ENCODE measurements around the gene ZBTB4.
A peak's percentile ranks its signal among the peaks of the same experiment; 100 is the strongest.

Gene ZBTB4

GRCh38 chr17:7508145-7508544 lies 28.7 kb upstream of the ZBTB4 start:
- Histone ChIP-seq H3K36me3 (ENCODE audit: insufficient read depth, low read length) (peaks cover 96% of the 10 kb centered on the region), H2AFZ (ENCODE audit: low read depth, low read length) (no peak overlapping the region), H3K27me3 (ENCODE audit: insufficient read depth, low read length, poor library complexity) (no peaks in the 10 kb centered on the region), H3K9me3 (ENCODE audit: insufficient read depth, low read length, severe bottlenecking) (no peaks in the 10 kb centered on the region), H3K4me3 (ENCODE audit: low read depth in 1 of 2, low read length in 2 of 2) (no peak overlapping the region), H3K4me1 (ENCODE audit: insufficient read depth, low read length) (no peaks in the 10 kb centered on the region), H3K9ac (ENCODE audit: low read depth, low read length) (no peak overlapping the region), H3K79me2 (ENCODE audit: insufficient read depth, low read length) (no peaks in the 10 kb centered on the region), H4K20me1 (ENCODE audit: insufficient read depth, low read length) (peaks cover 16% of the 10 kb centered on the region; the same call in 1 of the 2 replicates), H3K4me2 (ENCODE audit: insufficient read depth, low read length) (no peak overlapping the region), H3K27ac (ENCODE audit: low read length) (no peak overlapping the region)
- no peak for ATAC-seq (ENCODE audit: insufficient read depth, low read depth)
- no peak for TF ChIP-seq EZH2 (IDR thresholded peaks at IDR 0.05; ENCODE audit: borderline replicate concordance, low read depth, low read length, severe bottlenecking)
- TF ChIP-seq CTCF (IDR thresholded peaks at IDR 0.05; ENCODE audit: borderline replicate concordance, extremely low read depth, low read length, poor library complexity, severe bottlenecking): no peak
- no peak for DNase-seq

GRCh38 chr17:7503521-7503920 lies 24.1 kb upstream of the ZBTB4 start:
- Histone ChIP-seq H3K9ac (ENCODE audit: low read depth, low read length) (no peak overlapping the region), H3K9me3 (ENCODE audit: insufficient read depth, low read length, severe bottlenecking) (no peaks in the 10 kb centered on the region), H4K20me1 (ENCODE audit: insufficient read depth, low read length) (peaks cover 18% of the 10 kb centered on the region; the same call in 1 of the 2 replicates), H3K79me2 (ENCODE audit: insufficient read depth, low read length) (no peaks in the 10 kb centered on the region), H3K4me1 (ENCODE audit: insufficient read depth, low read length) (no peaks in the 10 kb centered on the region), H3K36me3 (ENCODE audit: insufficient read depth, low read length) (peaks cover 94% of the 10 kb centered on the region), H3K4me3 (ENCODE audit: low read depth in 1 of 2, low read length in 2 of 2) (no peak overlapping the region), H3K27ac (ENCODE audit: low read length) (no peak overlapping the region), H3K27me3 (ENCODE audit: insufficient read depth, low read length, poor library complexity) (no peaks in the 10 kb centered on the region), H3K4me2 (ENCODE audit: insufficient read depth, low read length) (no peak overlapping the region), H2AFZ (ENCODE audit: low read depth, low read length) (no peak overlapping the region)
- no peak for TF ChIP-seq CTCF (IDR thresholded peaks at IDR 0.05; ENCODE audit: borderline replicate concordance, extremely low read depth, low read length, poor library complexity, severe bottlenecking)
- no peak for TF ChIP-seq EZH2 (IDR thresholded peaks at IDR 0.05; ENCODE audit: borderline replicate concordance, low read depth, low read length, severe bottlenecking)
- ATAC-seq (ENCODE audit: insufficient read depth, low read depth) (no peak), DNase-seq (no peak)

GRCh38 chr17:7502987-7503386 lies 23.6 kb upstream of the ZBTB4 start:
- ATAC-seq (ENCODE audit: insufficient read depth, low read depth): peak; percentile 55; the same call in 2 of the 3 replicates
- peaks cover 93% of the 10 kb centered on the region for H3K36me3 ChIP-seq (ENCODE audit: insufficient read depth, low read length)
- no peaks in the 10 kb centered on the region for H3K27me3 ChIP-seq (ENCODE audit: insufficient read depth, low read length, poor library complexity)
- TF ChIP-seq EZH2 (IDR thresholded peaks at IDR 0.05; ENCODE audit: borderline replicate concordance, low read depth, low read length, severe bottlenecking) (no peak), CTCF (IDR thresholded peaks at IDR 0.05; ENCODE audit: borderline replicate concordance, extremely low read depth, low read length, poor library complexity, severe bottlenecking) (peak; percentile 55)
- H4K20me1 ChIP-seq (ENCODE audit: insufficient read depth, low read length): peaks cover 20% of the 10 kb centered on the region; the same call in 1 of the 2 replicates
- H3K27ac ChIP-seq (ENCODE audit: low read length): no peak overlapping the region
- peak; percentile 26 for DNase-seq
- no peak overlapping the region for H2AFZ ChIP-seq (ENCODE audit: low read depth, low read length)
- no peaks in the 10 kb centered on the region for H3K9me3 ChIP-seq (ENCODE audit: insufficient read depth, low read length, severe bottlenecking)
- H3K4me3 ChIP-seq (ENCODE audit: low read depth in 1 of 2, low read length in 2 of 2): no peak overlapping the region
- H3K9ac ChIP-seq (ENCODE audit: low read depth, low read length): no peak overlapping the region
- no peaks in the 10 kb centered on the region for H3K4me1 ChIP-seq (ENCODE audit: insufficient read depth, low read length)
- no peak overlapping the region for H3K4me2 ChIP-seq (ENCODE audit: insufficient read depth, low read length)
- 0 out of 2 replicates have a peak, but pooled peaks cover 2% of the 10 kb centered on the region for H3K79me2 ChIP-seq (ENCODE audit: insufficient read depth, low read length)
